ENCODE results near the gene ZBTB20.

Gene ZBTB20

DNA sequence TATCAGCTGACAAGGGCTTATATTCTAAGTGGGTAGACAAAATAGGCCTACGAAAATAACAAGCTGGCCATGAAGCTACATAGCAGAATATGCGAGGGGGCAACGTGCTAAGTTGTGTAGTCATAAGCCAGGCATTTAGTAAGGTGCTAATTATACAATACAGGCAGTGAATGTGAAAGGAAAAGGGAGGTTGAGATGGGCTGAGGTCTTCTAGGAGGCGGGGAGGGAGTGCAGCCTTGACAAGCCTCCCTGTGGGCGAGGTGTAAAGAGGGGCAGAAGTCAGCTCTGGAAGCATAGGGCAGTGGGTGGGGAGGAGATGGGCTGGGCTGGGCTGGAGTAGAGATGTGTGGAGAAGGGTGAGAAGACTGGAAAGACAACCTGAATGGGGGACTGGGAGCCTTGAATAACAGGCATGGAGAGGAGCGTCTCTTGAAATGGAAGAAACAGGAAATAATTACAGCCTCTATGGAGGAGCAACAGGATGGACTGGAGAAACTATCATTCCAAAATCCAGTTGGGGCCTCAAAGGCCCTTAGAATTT lies 852.1 kb downstream of the ZBTB20 start:
- Histone ChIP-seq H3K4me3 (ENCODE audit: control insufficient read depth in 1 of 7, extremely low read depth in 1 of 7, insufficient read depth in 4 of 7, low read depth in 2 of 7, low read length in 6 of 7) (no peak overlapping the region), H3K9me3 (ENCODE audit: control extremely low read depth in 1 of 5, control insufficient read depth in 4 of 5, insufficient read depth in 2 of 5, low read depth in 1 of 5, low read length in 4 of 5) (no peaks in the 10 kb centered on the region), H3K36me3 (ENCODE audit: control insufficient read depth in 4 of 4, insufficient read depth in 4 of 4, low read length in 3 of 4) (no peaks in the 10 kb centered on the region), H3K27me3 (replicated peaks in 2 of 5; ENCODE audit: control insufficient read depth in 4 of 5, insufficient read depth in 5 of 5, low read length in 4 of 5) (peaks cover 0 to 2% (median 0%) of the 10 kb centered on the region in 5 experiments), H3K27ac (ENCODE audit: insufficient read depth in 1 of 2, low read depth in 1 of 2, low read length in 2 of 2, poor library complexity in 1 of 2, severe bottlenecking in 2 of 2) (no peak overlapping the region), H3K4me1 (ENCODE audit: control extremely low read depth in 1 of 4, control insufficient read depth in 4 of 4, insufficient read depth in 4 of 4, low read length in 3 of 4) (peaks cover 0 to 7% (median 2%) of the 10 kb centered on the region in 4 experiments)
- ChIA-PET CTCF (no interaction called here), POLR2A (no interaction called here)
- 96% methylated on average over 6 of the region's 6 CpGs for WGBS (ENCODE audit: insufficient coverage)
- DNase-seq, result no peak

GRCh38 chr3:114293838-114294535 lies 853.1 kb downstream of the ZBTB20 start, which contains the start of gene TIGIT:
Gene TIGIT (plus strand): TSS chr3:114294028. CDS start chr3:114294062, 34 bp downstream.
- ChIA-PET POLR2A (no interaction called here), CTCF (no interaction called here)
- peaks cover 0 to 2% (median 0%) of the 10 kb centered on the region in 5 experiments for H3K27me3 ChIP-seq (replicated peaks in 2 of 5; ENCODE audit: control insufficient read depth in 4 of 5, insufficient read depth in 5 of 5, low read length in 4 of 5)
- no peak for DNase-seq
- WGBS (ENCODE audit: insufficient coverage), result 96% methylated on average over 6 of the region's 7 CpGs
- no peaks in the 10 kb centered on the region for H3K36me3 ChIP-seq (ENCODE audit: control insufficient read depth in 4 of 4, insufficient read depth in 4 of 4, low read length in 3 of 4)
- H3K9me3 ChIP-seq (ENCODE audit: control extremely low read depth in 1 of 5, control insufficient read depth in 4 of 5, insufficient read depth in 2 of 5, low read depth in 1 of 5, low read length in 4 of 5), result no peaks in the 10 kb centered on the region
- H3K27ac ChIP-seq (ENCODE audit: insufficient read depth in 1 of 2, low read depth in 1 of 2, low read length in 2 of 2, poor library complexity in 1 of 2, severe bottlenecking in 2 of 2), result no peak within 1 kb of the TSS
- no peak within 1 kb of the TSS for H3K4me3 ChIP-seq (ENCODE audit: control insufficient read depth in 1 of 7, extremely low read depth in 1 of 7, insufficient read depth in 4 of 7, low read depth in 2 of 7, low read length in 6 of 7)
- peaks cover 0 to 7% (median 2%) of the 10 kb centered on the region in 4 experiments for H3K4me1 ChIP-seq (ENCODE audit: control extremely low read depth in 1 of 4, control insufficient read depth in 4 of 4, insufficient read depth in 4 of 4, low read length in 3 of 4)

- H3K4me3 ChIP-seq (ENCODE audit: control insufficient read depth in 1 of 7, extremely low read depth in 1 of 7, insufficient read depth in 4 of 7, low read depth in 2 of 7, low read length in 6 of 7), result peak overlapping the region in 2 of 7 experiments; percentile 22 to 23
- WGBS (ENCODE audit: insufficient coverage), result 42% methylated on average over 16 of the region's 23 CpGs
- H3K27ac ChIP-seq (ENCODE audit: insufficient read depth in 1 of 2, low read depth in 1 of 2, low read length in 2 of 2, poor library complexity in 1 of 2, severe bottlenecking in 2 of 2), result no peak overlapping the region
Observed at GRCh38 chr3:114290911-114291901, 855.9 kb downstream of the ZBTB20 start.

DNA sequence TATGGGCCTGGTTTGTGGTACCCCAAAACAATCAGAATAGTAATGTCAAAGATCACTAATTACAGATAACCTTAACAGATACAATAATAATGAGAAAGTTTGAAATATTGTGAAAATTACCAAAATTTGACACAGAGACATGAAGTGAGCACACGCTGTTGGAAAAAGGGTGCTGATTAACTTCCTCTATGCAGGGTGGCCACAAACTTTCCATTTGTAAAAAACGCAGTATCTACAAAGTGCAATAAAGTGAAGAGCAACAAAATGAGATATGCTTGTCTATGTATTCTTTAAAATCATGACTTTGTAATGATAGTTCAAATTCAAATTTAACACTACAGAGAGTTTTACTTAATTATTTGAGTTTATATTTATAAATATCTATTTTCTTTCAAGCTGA lies 860.8 kb downstream of the ZBTB20 start:
- POLR2A ChIA-PET, result no interaction called here
- Histone ChIP-seq H3K4me1 (ENCODE audit: control extremely low read depth in 1 of 4, control insufficient read depth in 4 of 4, insufficient read depth in 4 of 4, low read length in 3 of 4) (peaks cover 0 to 4% (median 1%) of the 10 kb centered on the region in 4 experiments), H3K27ac (ENCODE audit: insufficient read depth in 1 of 2, low read depth in 1 of 2, low read length in 2 of 2, poor library complexity in 1 of 2, severe bottlenecking in 2 of 2) (no peak overlapping the region), H3K27me3 (replicated peaks in 2 of 5; ENCODE audit: control insufficient read depth in 4 of 5, insufficient read depth in 5 of 5, low read length in 4 of 5) (no peaks in the 10 kb centered on the region), H3K9me3 (ENCODE audit: control extremely low read depth in 1 of 5, control insufficient read depth in 4 of 5, insufficient read depth in 2 of 5, low read depth in 1 of 5, low read length in 4 of 5) (no peaks in the 10 kb centered on the region), H3K36me3 (ENCODE audit: control insufficient read depth in 4 of 4, insufficient read depth in 4 of 4, low read length in 3 of 4) (no peaks in the 10 kb centered on the region), H3K4me3 (ENCODE audit: control insufficient read depth in 1 of 7, extremely low read depth in 1 of 7, insufficient read depth in 4 of 7, low read depth in 2 of 7, low read length in 6 of 7) (no peak overlapping the region)
- DNase-seq, result no peak
- CTCF ChIA-PET, result no interaction called here
- WGBS (ENCODE audit: insufficient coverage), result 90% methylated on average over 1 of the region's 2 CpGs

More at GRCh38 chr3:114290911-114291901, 855.9 kb downstream of the ZBTB20 start:
- ChIA-PET POLR2A (no interaction called here), CTCF (interaction anchor here (0.8 to 1.9 kb wide), 7 partner anchors 8 to 130 kb away, joined by 3 to 8 read pairs (median 5); no protein-coding TSS in a partner anchor)
- peak; percentile 74 to 91 (median 85) for DNase-seq
- H3K27me3 ChIP-seq (replicated peaks in 2 of 5; ENCODE audit: control insufficient read depth in 4 of 5, insufficient read depth in 5 of 5, low read length in 4 of 5), result no peaks in the 10 kb centered on the region
- H3K9me3 ChIP-seq (ENCODE audit: control extremely low read depth in 1 of 5, control insufficient read depth in 4 of 5, insufficient read depth in 2 of 5, low read depth in 1 of 5, low read length in 4 of 5), result no peaks in the 10 kb centered on the region
- H3K4me1 ChIP-seq (ENCODE audit: control extremely low read depth in 1 of 4, control insufficient read depth in 4 of 4, insufficient read depth in 4 of 4, low read length in 3 of 4), result peaks cover 0 to 7% (median 2%) of the 10 kb centered on the region in 4 experiments
- H3K36me3 ChIP-seq (ENCODE audit: control insufficient read depth in 4 of 4, insufficient read depth in 4 of 4, low read length in 3 of 4), result no peaks in the 10 kb centered on the region

DNA sequence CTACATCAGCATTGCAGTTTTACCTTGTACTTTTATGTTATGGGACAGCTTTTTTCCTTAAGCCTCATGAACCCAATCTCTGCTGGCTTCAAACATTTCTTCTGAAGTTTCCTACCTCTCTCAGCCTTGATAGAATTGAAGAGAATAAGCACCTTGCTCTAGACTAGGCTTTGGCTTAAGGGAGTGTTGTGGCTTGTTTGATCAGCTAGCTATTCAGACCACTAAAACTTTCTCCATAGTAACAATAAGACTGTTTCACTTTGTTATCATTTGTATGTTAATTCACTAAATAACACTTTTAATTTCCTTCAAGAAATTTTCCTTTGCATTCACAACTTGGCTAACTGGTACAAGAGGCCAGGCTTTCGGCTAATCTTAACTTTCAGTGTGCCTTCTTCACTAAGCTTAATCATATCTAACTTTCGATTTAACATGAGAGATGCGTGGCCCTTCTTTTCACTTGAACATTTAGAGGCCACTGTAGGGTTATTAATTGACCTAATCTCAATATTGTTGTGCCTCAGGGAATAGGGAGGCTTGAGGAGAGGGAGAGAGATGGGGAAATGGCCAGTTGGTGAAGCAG lies 861.3 kb downstream of the ZBTB20 start:
- Histone ChIP-seq H3K27me3 (replicated peaks in 2 of 5; ENCODE audit: control insufficient read depth in 4 of 5, insufficient read depth in 5 of 5, low read length in 4 of 5) (no peaks in the 10 kb centered on the region), H3K4me1 (ENCODE audit: control extremely low read depth in 1 of 4, control insufficient read depth in 4 of 4, insufficient read depth in 4 of 4, low read length in 3 of 4) (no peaks in the 10 kb centered on the region), H3K27ac (ENCODE audit: insufficient read depth in 1 of 2, low read depth in 1 of 2, low read length in 2 of 2, poor library complexity in 1 of 2, severe bottlenecking in 2 of 2) (no peak overlapping the region), H3K4me3 (ENCODE audit: control insufficient read depth in 1 of 7, extremely low read depth in 1 of 7, insufficient read depth in 4 of 7, low read depth in 2 of 7, low read length in 6 of 7) (no peak overlapping the region), H3K9me3 (ENCODE audit: control extremely low read depth in 1 of 5, control insufficient read depth in 4 of 5, insufficient read depth in 2 of 5, low read depth in 1 of 5, low read length in 4 of 5) (no peaks in the 10 kb centered on the region), H3K36me3 (ENCODE audit: control insufficient read depth in 4 of 4, insufficient read depth in 4 of 4, low read length in 3 of 4) (no peaks in the 10 kb centered on the region)
- ChIA-PET POLR2A (no interaction called here), CTCF (interaction anchor here (0.8 kb wide), 1 partner anchor 15 kb away, joined by 3 read pairs; no protein-coding TSS in a partner anchor)
- no peak for DNase-seq
- WGBS (ENCODE audit: insufficient coverage), result 100% methylated on average over 1 of the region's 3 CpGs

GRCh38 chr3:114284644-114285043 lies 862.4 kb downstream of the ZBTB20 start:
- no peaks in the 10 kb centered on the region for H3K4me1 ChIP-seq (ENCODE audit: control extremely low read depth in 1 of 4, control insufficient read depth in 4 of 4, insufficient read depth in 4 of 4, low read length in 3 of 4)
- H3K27me3 ChIP-seq (replicated peaks in 2 of 5; ENCODE audit: control insufficient read depth in 4 of 5, insufficient read depth in 5 of 5, low read length in 4 of 5), result no peaks in the 10 kb centered on the region
- no peaks in the 10 kb centered on the region for H3K9me3 ChIP-seq (ENCODE audit: control extremely low read depth in 1 of 5, control insufficient read depth in 4 of 5, insufficient read depth in 2 of 5, low read depth in 1 of 5, low read length in 4 of 5)
- no peaks in the 10 kb centered on the region for H3K36me3 ChIP-seq (ENCODE audit: control insufficient read depth in 4 of 4, insufficient read depth in 4 of 4, low read length in 3 of 4)
- no CpG with 5 or more reads among the region's 1 CpG for WGBS (ENCODE audit: insufficient coverage)
- no peak overlapping the region for H3K27ac ChIP-seq (ENCODE audit: insufficient read depth in 1 of 2, low read depth in 1 of 2, low read length in 2 of 2, poor library complexity in 1 of 2, severe bottlenecking in 2 of 2)
- no peak for DNase-seq
- CTCF ChIA-PET, result interaction anchor here (0.8 kb wide), 1 partner anchor 14 kb away, joined by 3 read pairs; no protein-coding TSS in a partner anchor
- H3K4me3 ChIP-seq (ENCODE audit: control insufficient read depth in 1 of 7, extremely low read depth in 1 of 7, insufficient read depth in 4 of 7, low read depth in 2 of 7, low read length in 6 of 7), result no peak overlapping the region
- POLR2A ChIA-PET, result no interaction called here

All from common myeloid progenitor, CD34-positive (primary cell).